ENCODE measurements around the gene VASP. TPM values are rescaled to one million over a fixed set of nuclear protein-coding genes. Genes with fewer than 3 reads are reported as not detected.

Gene VASP
- total and polyA plus RNA-seq, 2 experiments from 2014 or later, result 60.3 to 147 TPM

- TF ChIP-seq ZNF462 (CRISPR knock-in tag; IDR thresholded peaks at IDR 0.05) (no peak), CREB1 (CRISPR knock-in tag; IDR thresholded peaks at IDR 0.05; ENCODE audit: low read depth) (peak; percentile 56; the same call in 1 of the 2 replicates), CTCF (conservative IDR thresholded peaks at IDR 0.05; ENCODE audit: low read depth in 2 of 2) (peak; percentile 60 to 84)
These were observed 21.8 kb upstream of the VASP start (continued) for GRCh38 chr19:45485305-45486077.

- Histone ChIP-seq H3K27me3 (ENCODE audit: insufficient read depth) (no peaks in the 10 kb centered on the region), H4K20me1 (replicated peaks; ENCODE audit: insufficient read depth) (no peaks in the 10 kb centered on the region), H3K4me1 (ENCODE audit: insufficient read depth) (peaks cover 6% of the 10 kb centered on the region; the same call in 1 of the 2 replicates), H3K4me3 (no peak overlapping the region), H3F3A (replicated peaks; ENCODE audit: low read depth) (peaks cover 11% of the 10 kb centered on the region; the same call in 1 of the 2 replicates), H3K4me2 (no peak overlapping the region), H3K9me2 (ENCODE audit: insufficient read depth) (no peaks in the 10 kb centered on the region), H3K79me2 (replicated peaks; ENCODE audit: insufficient read depth) (no peaks in the 10 kb centered on the region), H3K27ac (ENCODE audit: low read depth) (no peak overlapping the region), H2AFZ (no peak overlapping the region), H3K36me3 (ENCODE audit: insufficient read depth) (no peaks in the 10 kb centered on the region)
- TF ChIP-seq ETS1 (IDR thresholded peaks at IDR 0.05), result no peak
- TF ChIP-seq POLR2AphosphoS5 (IDR thresholded peaks at IDR 0.05; ENCODE audit: low read depth), result no peak
- H3K4me1 Mint-ChIP-seq, result peaks cover 12% of the 10 kb centered on the region
- peaks cover 14% of the 10 kb centered on the region for H3K27me3 Mint-ChIP-seq (ENCODE audit: insufficient read depth, low read depth, poor library complexity)
- no peaks in the 10 kb centered on the region; the same call in 2 of the 3 replicates for H3K9me3 Mint-ChIP-seq
- H3K4me3 Mint-ChIP-seq, result no peak overlapping the region
- H3K36me3 Mint-ChIP-seq (ENCODE audit: low read depth), result peaks cover 3% of the 10 kb centered on the region; the same call in 2 of the 3 replicates
- ATAC-seq (no peak), DNase-seq (ENCODE audit: low spot score) (no peak)
- H3K27ac Mint-ChIP-seq, result no peak overlapping the region
These were observed 18.6 kb upstream of the VASP start for GRCh38 chr19:45488708-45489107.

All from GM23338 (cell line).